HepG2 (cell line): ENCODE results near the gene DAD1. TPM values are rescaled to one million over a fixed set of nuclear protein-coding genes. Genes with fewer than 3 reads are reported as not detected.

Experiments used
- ATAC-seq: fragments of 200-7000 bp; cut with Tn5 transposase; 3 replicates; pipeline ENCODE4 v1.9.1; 2020; ENCODE audit warnings: mild to moderate bottlenecking, moderate library complexity
- BruUV-seq: library from RNA; stranded (reverse); fragments of 400-500 nt; replicated peaks from 2 replicates; lab custom pipeline; 2021; lab: Mats Ljungman, UMichigan
- CTCF ChIA-PET: fragments of 300-600 bp; formaldehyde crosslinking; extraction: SDS; loops from one replicate; lab custom pipeline; 2021; ENCODE audit warnings: low total read pairs, inconsistent platforms, low intra/inter-chr PET ratio; lab: Yijun Ruan, JAX
- POLR2A ChIA-PET: fragments of 350-600 bp; sonication (Branson Sonifier 250); formaldehyde crosslinking; loops from one replicate; lab custom pipeline; 2020; ENCODE audit warnings: antibody characterized with exemption, inconsistent platforms; lab: Yijun Ruan, JAX
- DNase-seq: peaks from one replicate; pipeline ENCODE4 v3.0.0-alpha.2; 2015; ENCODE audit warnings: low spot score
- FAIRE-seq: peaks from 3 replicates; lab custom pipeline; 2011; peaks lifted over from hg19 to GRCh38; lab: Jason Lieb, UNC
- H2AFZ ChIP-seq: one replicate; pipeline ENCODE4 v1.6.1; 2011; ENCODE audit warnings: low read length, inconsistent platforms
- H3K27ac ChIP-seq: fragments of 300-600 bp; 3 replicates; pipeline ENCODE4 v1.8.0; 2011; ENCODE audit warnings: mixed run types, mild to moderate bottlenecking, mixed read lengths, low read length, inconsistent platforms; ENCODE audit not compliant: insufficient read depth; ENCODE audit errors: extremely low read length
- H3K27me3 ChIP-seq, 2 experiments: fragments of 200-600 bp in 1 of 2; 2 replicates in 1 of 2; 3 replicates in 1 of 2; pipeline versions ENCODE4 v1.6.0 to v1.8.0; 2011; ENCODE audit warnings: low read length in 2 of 2, mild to moderate bottlenecking in 2 of 2, moderate library complexity in 2 of 2, inconsistent platforms in 1 of 2; ENCODE audit not compliant: insufficient read depth in 2 of 2, control insufficient read depth in 1 of 2
- H3K36me3 ChIP-seq, 2 experiments: fragments of 200-600 bp in 1 of 2; replicated peaks in 1 of 2; 2 replicates in 1 of 2; 3 replicates in 1 of 2; pipeline versions ENCODE4 v1.5.1 to v1.8.0; 2011; ENCODE audit warnings: low read length in 2 of 2, inconsistent platforms in 1 of 2; ENCODE audit not compliant: insufficient read depth in 2 of 2, control insufficient read depth in 1 of 2
- H3K4me1 ChIP-seq: 2 replicates; pipeline ENCODE4 v1.5.1; 2012; ENCODE audit warnings: low read length, inconsistent platforms; ENCODE audit not compliant: insufficient read depth
- H3K4me2 ChIP-seq: 2 replicates; pipeline ENCODE4 v1.6.0; 2011; ENCODE audit warnings: low read depth, low read length, inconsistent platforms
- H3K4me3 ChIP-seq, 3 experiments: fragments of 200-600 bp in 1 of 3; sonication (generic), shearing (Covaris generic) in 1 of 3; replicated peaks in 1 of 3; 2 replicates each; pipeline ENCODE4 v1.5.1; 2011 to 2016; ENCODE audit warnings: low read length in 3 of 3, inconsistent platforms in 2 of 3, low read depth in 2 of 3, mild to moderate bottlenecking in 2 of 3, control low read depth in 1 of 3, mixed read lengths in 1 of 3; ENCODE audit not compliant: insufficient read depth in 1 of 3
- H3K79me2 ChIP-seq: one replicate; pipeline ENCODE4 v1.6.1; 2011; ENCODE audit warnings: low read length, inconsistent platforms; ENCODE audit not compliant: insufficient read depth
- H3K9ac ChIP-seq: 2 replicates; pipeline ENCODE4 v1.6.0; 2011; ENCODE audit warnings: mild to moderate bottlenecking, low read depth, low read length, inconsistent platforms; ENCODE audit not compliant: insufficient read depth
- H3K9me3 ChIP-seq: 2 replicates; pipeline ENCODE4 v1.5.1; 2012; ENCODE audit warnings: mild to moderate bottlenecking, low read length
- H4K20me1 ChIP-seq: 2 replicates; pipeline ENCODE4 v1.6.0; 2011; ENCODE audit warnings: inconsistent platforms, mild to moderate bottlenecking, low read length, moderate library complexity; ENCODE audit not compliant: insufficient read depth
- AGO2 ChIP-seq: fragments of 200-400 bp; formaldehyde crosslinking; optimal IDR thresholded peaks from 2 replicates; pipeline ENCODE3; 2017; ENCODE audit warnings: mild to moderate bottlenecking, low read depth, low read length, moderate library complexity
- CREM ChIP-seq, 2 experiments: sonication (generic) in 1 of 2; formaldehyde crosslinking in 1 of 2; IDR thresholded peaks; 2 replicates each; pipeline versions ENCODE4 v1.4.0 to v1.6.1; 2016 to 2020; ENCODE audit warnings: antibody characterized with exemption in 1 of 2, mild to moderate bottlenecking in 1 of 2, missing genetic modification reagents in 1 of 2
- MAX ChIP-seq: IDR thresholded peaks from 2 replicates; pipeline ENCODE4 v1.6.1; 2012; ENCODE audit warnings: inconsistent platforms
- NFRKB ChIP-seq: fragments of 450-650 bp; IDR thresholded peaks from 2 replicates; pipeline ENCODE4 v1.6.1; 2017
- PHB2 ChIP-seq: fragments of 450-650 bp; IDR thresholded peaks from 2 replicates; pipeline ENCODE4 v1.6.1; 2018; ENCODE audit not compliant: partially characterized antibody
- SMARCE1 ChIP-seq: fragments of 450-650 bp; IDR thresholded peaks from 2 replicates; pipeline ENCODE4 v1.6.1; 2017; ENCODE audit warnings: borderline replicate concordance
- TEF ChIP-seq: sonication (generic); formaldehyde crosslinking; IDR thresholded peaks from 2 replicates; pipeline ENCODE4 v1.5.0; 2020; ENCODE audit warnings: missing genetic modification reagents
- YEATS2 ChIP-seq: sonication (generic); formaldehyde crosslinking; IDR thresholded peaks from 2 replicates; pipeline ENCODE4 v1.4.0; 2020; ENCODE audit warnings: missing genetic modification reagents, borderline replicate concordance
- ZBTB8A ChIP-seq: sonication (generic); formaldehyde crosslinking; IDR thresholded peaks from 2 replicates; pipeline ENCODE4 v1.4.0; 2020; ENCODE audit warnings: mild to moderate bottlenecking, low read depth, missing genetic modification reagents, borderline replicate concordance
- ZNF282 ChIP-seq: fragments of 450-650 bp; IDR thresholded peaks from 2 replicates; pipeline ENCODE4 v1.6.1; 2018; ENCODE audit not compliant: partially characterized antibody
- ZNF891 ChIP-seq: sonication (generic); formaldehyde crosslinking; IDR thresholded peaks from 2 replicates; pipeline ENCODE4 v1.5.0; 2020; ENCODE audit warnings: mild to moderate bottlenecking, missing genetic modification reagents
- WGBS: methylation state at CpG from one replicate; pipeline ENCODE4 v1.1.6; 2017; ENCODE audit warnings: low lambda C conversion rate; 5-methylcytosine and 5-hydroxymethylcytosine counted together
- in situ Hi-C: cut with HindIII; loops from 2 replicates; pipeline ENCODE4 v1.10.0; 2017; ENCODE audit warnings: low pct_unique_long_range_greater_than_20kb; ENCODE audit not compliant: extremely low pct_ligation_motif_present
- intact Hi-C: fragments of 100-400 bp; cut with micrococcal nuclease; formaldehyde crosslinking; loops from one replicate; pipeline ENCODE4 v1.10.0; 2022; ENCODE audit not compliant: unreplicated experiment
- polyA plus RNA-seq, 8 experiments: library from polyadenylated mRNA; depleted of rRNA in 3 of 8; stranded (reverse) in 7 of 8; unstranded in 1 of 8; fragments of >200 nt; fragmentation: Illumina TruSeq in 4 of 8; extraction: Trizol in 4 of 8; gene quantifications; 2 replicates each; pipeline versions ENCODE4 v1.2.1 to v1.2.3, GENCODE V29; 2011 to 2016; ENCODE audit warnings: low read depth in 4 of 8, missing spikeins in 1 of 8, mixed read lengths in 1 of 8; ENCODE audit not compliant: insufficient read depth in 1 of 8
- total RNA-seq, 5 experiments: library from RNA; depleted of rRNA; stranded (reverse); fragments of >200 nt; fragmentation: Illumina TruSeq; extraction: Trizol; gene quantifications; 2 replicates each; pipeline ENCODE4 v1.2.3, GENCODE V29; 2016; ENCODE audit warnings: low read depth in 1 of 5

The DAD1 gene
- total and polyA plus RNA-seq, 2 of the 13 experiments (the other 11 are each of a cell fraction or from before 2014, with no cell fraction given), result 558 to 626 TPM

GRCh38 chr14:22521449-22522239, 67.4 kb downstream of the DAD1 start:
- peak; percentile 37 for DNase-seq
- no peaks in the 10 kb centered on the region for H3K9me3 ChIP-seq
- H3K9ac ChIP-seq, result no peak overlapping the region
- H3K36me3 ChIP-seq, result no peaks in the 10 kb centered on the region
- in situ Hi-C loops (no loop called here), intact Hi-C loops (no loop called here)
- TF ChIP-seq YEATS2 (CRISPR knock-in tag) (no peak), NFRKB (no peak), TEF (CRISPR knock-in tag) (no peak), PHB2 (no peak), AGO2 (no peak), ZNF891 (CRISPR knock-in tag) (no peak), SMARCE1 (no peak), MAX (no peak), CREM (IDR thresholded peaks at IDR 0.05) (no peak), CREM (CRISPR knock-in tag; IDR thresholded peaks at IDR 0.05) (no peak), ZBTB8A (CRISPR knock-in tag) (no peak), ZNF282 (no peak)
- no peaks in the 10 kb centered on the region for H4K20me1 ChIP-seq
- ChIA-PET POLR2A (no interaction called here), CTCF (no interaction called here)
- no peak overlapping the region for H2AFZ ChIP-seq
- WGBS, result 16% methylated on average over 4 of the region's 4 CpGs
- no peak for ATAC-seq
- H3K79me2 ChIP-seq, result no peaks in the 10 kb centered on the region
- BruUV-seq, result no TSS peak
- H3K4me2 ChIP-seq, result no peak overlapping the region
- FAIRE-seq, result no peak
- H3K4me1 ChIP-seq, result peaks cover 9% of the 10 kb centered on the region
- no peak overlapping the region for H3K27ac ChIP-seq
- H3K4me3 ChIP-seq, result no peak overlapping the region
- peaks cover 0 to 20% of the 10 kb centered on the region in 2 experiments; a peak in 1 of 5 replicates for H3K27me3 ChIP-seq
